ENCODE measurements around the gene SMC5.
"Not testable (repeated sequence)": the region's sequence is repeated elsewhere in the genome, so short reads cannot be mapped to it uniquely, and the experiment has no call there.

Gene SMC5

DNA sequence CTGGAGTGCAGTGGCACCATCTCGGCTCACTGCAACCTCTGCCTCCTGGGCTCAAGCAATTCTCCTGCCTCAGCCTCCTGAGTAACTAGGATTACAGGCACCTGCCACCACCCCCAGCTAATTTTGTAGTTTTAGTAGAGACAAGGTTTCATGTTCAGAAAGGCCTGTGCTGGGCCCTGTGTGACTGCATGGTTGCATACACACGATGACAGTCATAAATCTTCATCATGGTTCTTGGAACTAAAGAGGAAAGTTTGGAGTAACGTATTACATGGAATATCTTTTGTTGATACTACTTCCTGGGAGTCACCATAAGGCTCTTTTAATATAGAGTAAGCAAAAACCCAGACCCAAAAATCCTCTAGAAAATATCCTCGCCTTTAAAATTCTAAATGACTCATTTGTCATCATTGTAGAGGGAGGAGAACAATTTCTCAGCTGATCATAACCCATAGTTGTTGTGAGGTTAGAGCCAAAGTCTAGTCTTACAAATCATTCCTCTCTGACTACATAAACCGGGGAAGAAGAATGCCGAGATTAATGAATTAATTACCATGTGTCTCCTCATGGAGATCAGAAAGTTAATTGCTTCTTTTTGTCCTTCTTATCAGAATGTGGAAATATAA is 108.6 kb downstream of the SMC5 start:
- DNase-seq (ENCODE audit: low read depth): no peak

- DNase-seq (ENCODE audit: low read depth): no peak
Measured at GRCh38 chr9:70374962-70375618, 116.3 kb downstream of the SMC5 start.

- no peak for DNase-seq (ENCODE audit: low read depth)
Measured at GRCh38 chr9:70382046-70382708, 123.4 kb downstream of the SMC5 start.

GRCh38 chr9:70382709-70383605 is 124.2 kb downstream of the SMC5 start:
- no peak for DNase-seq (ENCODE audit: low read depth)

DNA sequence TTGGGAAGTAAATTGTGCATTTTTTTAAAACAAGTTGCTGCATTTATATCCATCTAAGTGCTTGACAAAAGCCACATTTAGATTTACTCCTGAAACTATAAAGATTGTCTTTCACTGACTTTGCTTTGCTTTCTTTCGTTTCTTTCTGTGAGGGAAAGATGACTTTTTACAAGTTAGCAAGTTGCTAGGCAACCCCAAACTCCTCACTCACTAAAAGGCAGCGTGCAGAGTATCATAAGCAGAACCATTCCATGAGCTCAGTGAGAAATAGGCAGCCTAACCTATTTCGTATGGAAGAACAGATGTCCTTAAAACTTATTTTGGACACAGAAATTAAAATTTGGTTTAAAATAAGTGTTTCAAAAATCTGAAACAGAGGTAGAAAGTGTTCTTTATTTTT is 126.6 kb downstream of the SMC5 start:
- DNase-seq (ENCODE audit: low read depth): no peak

- no peak for DNase-seq (ENCODE audit: low read depth)
Measured at GRCh38 chr9:70387663-70388062, 128.9 kb downstream of the SMC5 start.

- DNase-seq (ENCODE audit: low read depth): no peak
Measured at GRCh38 chr9:70389188-70389587, 130.4 kb downstream of the SMC5 start.

GRCh38 chr9:70389621-70390266 is 131.0 kb downstream of the SMC5 start:
- DNase-seq (ENCODE audit: low read depth): no peak

- no peak for DNase-seq (ENCODE audit: low read depth)
Measured at GRCh38 chr9:70390933-70391341, 132.2 kb downstream of the SMC5 start.

- DNase-seq (ENCODE audit: low read depth): no peak
Measured at GRCh38 chr9:70392189-70392588, 133.4 kb downstream of the SMC5 start.

DNA sequence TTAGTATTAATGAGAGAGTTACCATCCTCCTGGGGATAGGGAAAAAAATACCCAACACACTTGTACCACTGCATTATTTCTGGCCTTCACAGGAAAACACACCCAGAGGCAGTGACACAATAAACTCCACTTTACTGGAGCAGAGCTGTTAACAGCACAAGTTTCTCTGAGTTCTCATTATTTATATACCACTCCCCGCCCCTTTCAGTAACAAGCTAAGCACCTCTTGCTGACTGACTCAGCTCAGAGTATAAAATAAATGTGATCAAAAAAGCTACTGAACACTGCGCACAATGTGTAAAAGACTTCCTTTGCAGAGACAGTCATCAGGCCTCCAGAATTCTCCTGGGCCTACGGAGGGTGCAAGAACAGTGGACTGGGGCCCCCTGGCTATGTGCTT is 134.1 kb downstream of the SMC5 start:
- DNase-seq (ENCODE audit: low read depth): no peak

GRCh38 chr9:70395652-70396051 is 136.9 kb downstream of the SMC5 start:
- no peak for DNase-seq (ENCODE audit: low read depth)

- DNase-seq (ENCODE audit: low read depth): no peak
Measured at GRCh38 chr9:70398145-70398556, 139.4 kb downstream of the SMC5 start.

DNA sequence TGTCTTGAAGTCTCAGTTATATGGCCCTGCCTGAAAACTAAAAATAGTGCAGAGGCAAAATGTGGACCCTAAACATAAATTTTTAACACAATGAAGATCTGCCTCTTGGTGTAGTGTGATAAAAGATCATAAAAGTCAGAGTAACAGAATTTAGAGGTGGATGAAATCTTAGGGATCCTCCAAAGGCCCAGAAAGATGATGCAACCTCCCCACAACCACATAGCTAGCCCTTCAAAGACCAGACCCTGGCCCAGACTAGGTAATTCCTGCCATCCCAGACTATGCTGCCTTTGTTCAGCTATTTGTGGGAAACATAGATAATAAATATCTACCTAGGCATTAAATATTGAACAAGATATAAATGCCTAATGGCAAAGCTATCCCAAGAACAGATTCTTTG is 140.4 kb downstream of the SMC5 start:
- DNase-seq (ENCODE audit: low read depth): no peak

GRCh38 chr9:70400107-70400892 is 141.5 kb downstream of the SMC5 start:
- no peak for DNase-seq (ENCODE audit: low read depth)

DNA sequence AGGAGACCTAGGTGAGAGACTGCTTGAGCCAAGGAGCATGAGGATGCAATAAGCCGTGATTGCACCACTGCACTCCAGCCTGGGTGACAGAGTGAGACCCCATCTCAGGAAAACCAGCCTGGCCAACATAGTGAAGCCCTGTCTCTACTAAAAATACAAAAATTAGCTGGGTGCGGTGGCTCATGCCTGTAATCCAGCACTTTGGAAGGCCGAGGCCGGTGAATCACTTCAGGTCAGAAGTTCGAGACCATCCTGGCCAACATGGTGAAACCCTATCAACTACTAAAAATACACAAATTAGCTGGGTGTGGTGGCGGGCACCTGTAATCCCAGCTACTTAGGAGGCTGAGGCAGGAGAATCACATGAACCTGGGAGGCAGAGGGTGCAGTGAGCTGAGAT is 142.5 kb downstream of the SMC5 start:
- not testable (repeated sequence) for DNase-seq (ENCODE audit: low read depth)

DNA sequence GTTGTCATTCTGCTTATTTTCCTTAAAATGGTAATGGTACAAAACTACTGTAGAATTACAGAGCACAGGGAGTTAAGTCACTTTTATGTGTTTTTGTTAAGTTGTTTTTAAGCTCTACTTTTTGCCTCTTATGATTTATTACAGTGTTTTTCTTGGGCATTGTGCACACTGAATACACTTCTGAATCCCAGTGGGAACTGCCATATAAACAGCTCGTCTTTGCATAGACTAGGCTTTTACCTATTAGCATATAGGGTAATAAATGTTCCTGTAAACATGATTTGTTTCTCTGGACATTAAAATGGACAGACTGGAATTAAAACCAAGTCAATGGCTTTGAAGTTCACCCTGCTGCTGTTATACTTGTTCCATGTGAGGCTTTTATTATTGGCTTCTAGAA is 143.4 kb downstream of the SMC5 start:
- no peak for DNase-seq (ENCODE audit: low read depth)

- DNase-seq (ENCODE audit: low read depth): no peak
Measured at GRCh38 chr9:70403166-70403565, 144.4 kb downstream of the SMC5 start.

- no peak for DNase-seq (ENCODE audit: low read depth)
Measured at GRCh38 chr9:70403618-70404025, 144.8 kb downstream of the SMC5 start.

DNA sequence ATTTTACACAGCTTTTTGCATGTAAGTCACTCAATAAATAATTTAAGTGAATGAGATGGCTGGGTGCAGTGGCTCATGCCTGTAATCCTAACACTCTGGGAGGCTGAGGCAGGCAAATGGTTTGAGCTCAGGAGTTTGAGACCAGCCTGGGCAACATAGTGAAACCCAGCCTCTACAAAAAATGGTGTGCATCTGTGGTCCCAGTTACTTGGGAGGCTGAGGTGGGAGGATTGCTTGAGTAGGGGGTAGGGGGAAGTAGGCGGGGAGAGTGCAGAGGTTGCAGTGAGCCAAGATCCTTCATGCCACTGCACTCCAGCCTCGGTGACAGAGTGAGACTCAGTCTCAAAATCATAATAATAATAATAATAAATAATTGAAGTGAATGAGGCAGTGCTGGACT is 145.5 kb downstream of the SMC5 start:
- DNase-seq (ENCODE audit: low read depth): no peak
